SU-DHL-6 (cell line): ENCODE results near the gene OR2F1.

Source experiments
- EZH2phosphoT487 ChIP-seq: fragments of 200-600 bp; sonication (generic), shearing (Covaris generic); conservative IDR thresholded peaks from 2 replicates; pipeline ENCODE4 v1.6.1; 2018; ENCODE audit warnings: mild to moderate bottlenecking, antibody characterized with exemption, low read length, moderate library complexity, mixed read lengths
- TF ChIP-seq, protein P1 (sequence below): fragments of 200-600 bp; sonication (generic); IDR thresholded peaks from one replicate; pipeline ENCODE4 v1.5.1; 2017; ENCODE audit warnings: antibody characterized with exemption, mild to moderate bottlenecking, low read length, moderate library complexity; ENCODE audit not compliant: insufficient read depth, poor library complexity, severe bottlenecking

DNA sequence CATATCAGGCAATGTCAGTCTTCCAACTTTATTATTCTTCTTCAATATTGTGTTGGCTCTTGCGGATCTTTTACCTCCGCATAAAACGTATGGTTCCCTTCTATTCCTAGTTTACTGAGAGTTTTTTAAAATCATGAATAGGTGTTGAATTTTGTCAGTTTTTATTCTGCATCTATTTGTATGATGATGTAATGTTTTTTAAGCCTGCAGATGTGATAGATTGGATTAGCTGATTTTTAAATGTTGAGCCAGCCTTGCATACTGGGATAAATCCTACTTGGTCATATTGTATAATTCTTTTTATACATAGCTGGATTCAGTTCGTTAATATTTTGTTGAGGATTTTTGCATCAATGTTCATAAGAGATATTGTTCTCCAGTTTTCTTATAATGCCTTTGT, 9.2 kb upstream of the OR2F1 start:
- no peak for TF ChIP-seq EZH2phosphoT487
- TF ChIP-seq, protein P1, sequence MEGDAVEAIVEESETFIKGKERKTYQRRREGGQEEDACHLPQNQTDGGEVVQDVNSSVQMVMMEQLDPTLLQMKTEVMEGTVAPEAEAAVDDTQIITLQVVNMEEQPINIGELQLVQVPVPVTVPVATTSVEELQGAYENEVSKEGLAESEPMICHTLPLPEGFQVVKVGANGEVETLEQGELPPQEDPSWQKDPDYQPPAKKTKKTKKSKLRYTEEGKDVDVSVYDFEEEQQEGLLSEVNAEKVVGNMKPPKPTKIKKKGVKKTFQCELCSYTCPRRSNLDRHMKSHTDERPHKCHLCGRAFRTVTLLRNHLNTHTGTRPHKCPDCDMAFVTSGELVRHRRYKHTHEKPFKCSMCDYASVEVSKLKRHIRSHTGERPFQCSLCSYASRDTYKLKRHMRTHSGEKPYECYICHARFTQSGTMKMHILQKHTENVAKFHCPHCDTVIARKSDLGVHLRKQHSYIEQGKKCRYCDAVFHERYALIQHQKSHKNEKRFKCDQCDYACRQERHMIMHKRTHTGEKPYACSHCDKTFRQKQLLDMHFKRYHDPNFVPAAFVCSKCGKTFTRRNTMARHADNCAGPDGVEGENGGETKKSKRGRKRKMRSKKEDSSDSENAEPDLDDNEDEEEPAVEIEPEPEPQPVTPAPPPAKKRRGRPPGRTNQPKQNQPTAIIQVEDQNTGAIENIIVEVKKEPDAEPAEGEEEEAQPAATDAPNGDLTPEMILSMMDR = no peak
